PC-3 (cell line): ENCODE results near the gene BLOC1S1. TPM values are rescaled to one million over a fixed set of nuclear protein-coding genes. Genes with fewer than 3 reads are reported as not detected.

Experiments used
- ATAC-seq: fragments of 200-7000 bp; cut with Tn5 transposase; 2 replicates; pipeline ENCODE4 v1.9.1; 2020; ENCODE audit warnings: mild to moderate bottlenecking, moderate library complexity
- BruUV-seq: library from RNA; stranded (reverse); fragments of 400-500 nt; replicated peaks from 2 replicates; lab custom pipeline; 2021; lab: Mats Ljungman, UMichigan
- CTCF ChIA-PET: fragments of 300-600 bp; sonication (Branson Sonifier 250); formaldehyde crosslinking; loops from one replicate; lab custom pipeline; 2022; ENCODE audit warnings: antibody characterized with exemption; lab: Charles Lee
- POLR2A ChIA-PET: fragments of 300-600 bp; sonication (Branson Sonifier 250); formaldehyde crosslinking; loops from one replicate; lab custom pipeline; 2022; ENCODE audit warnings: antibody characterized with exemption; ENCODE audit not compliant: unreplicated experiment; lab: Charles Lee
- DNase-seq: peaks from one replicate; pipeline ENCODE4 v3.0.0-alpha.2; 2015
- H2AFZ ChIP-seq: fragments of 300-600 bp; sonication (generic); 2 replicates; pipeline ENCODE4 v1.6.0; 2016; ENCODE audit warnings: antibody characterized with exemption, low read length
- H3F3A ChIP-seq: fragments of 300-600 bp; sonication (generic); one replicate; pipeline ENCODE4 v1.6.0; 2017; ENCODE audit warnings: antibody characterized with exemption, low read length, control low read depth, mild to moderate bottlenecking; ENCODE audit not compliant: unreplicated experiment
- H3K27ac ChIP-seq: fragments of 300-600 bp; sonication (generic); 2 replicates; pipeline ENCODE4 v1.5.1; 2016; ENCODE audit warnings: mild to moderate bottlenecking, low read length
- H3K27me3 ChIP-seq: fragments of 300-600 bp; sonication (generic); 2 replicates; pipeline ENCODE4 v1.6.1; 2016; ENCODE audit warnings: low read length, mixed read lengths
- H3K36me3 ChIP-seq: fragments of 300-600 bp; sonication (generic); 2 replicates; pipeline ENCODE4 v1.6.1; 2016; ENCODE audit warnings: low read depth, mixed run types, low read length, mixed read lengths
- H3K4me1 ChIP-seq: fragments of 300-600 bp; sonication (generic); 2 replicates; pipeline ENCODE4 v1.5.1; 2016; ENCODE audit warnings: low read length; ENCODE audit not compliant: insufficient read depth
- H3K4me2 ChIP-seq: fragments of 300-600 bp; sonication (generic); 2 replicates; pipeline ENCODE4 v1.6.0; 2016; ENCODE audit warnings: low read length
- H3K4me3 ChIP-seq: fragments of 300-600 bp; sonication (generic); 2 replicates; pipeline ENCODE4 v1.5.1; 2016; ENCODE audit warnings: mild to moderate bottlenecking, low read length, mixed read lengths
- H3K79me2 ChIP-seq: fragments of 300-600 bp; sonication (generic); 2 replicates; pipeline ENCODE4 v1.6.1; 2017; ENCODE audit warnings: low read length, mixed read lengths
- H3K9ac ChIP-seq: fragments of 300-600 bp; sonication (generic); 2 replicates; pipeline ENCODE4 v1.6.0; 2016; ENCODE audit warnings: mild to moderate bottlenecking, low read length
- H3K9me2 ChIP-seq: fragments of 300-600 bp; sonication (generic); replicated peaks from 2 replicates; pipeline ENCODE4 v1.6.1; 2016; ENCODE audit warnings: mixed run types, low read length, mixed read lengths
- H3K9me3 ChIP-seq: fragments of 300-600 bp; sonication (generic); 2 replicates; pipeline ENCODE4 v1.6.1; 2016; ENCODE audit warnings: low read length, mixed read lengths
- H4K20me1 ChIP-seq: fragments of 300-600 bp; sonication (generic); 2 replicates; pipeline ENCODE4 v1.6.1; 2016; ENCODE audit warnings: low read length, mixed read lengths
- CTCF ChIP-seq: fragments of 300-600 bp; sonication (generic); conservative IDR thresholded peaks from 2 replicates; pipeline ENCODE4 v1.5.1; 2017; ENCODE audit warnings: antibody characterized with exemption, low read depth, mild to moderate bottlenecking, low read length
- EZH2 ChIP-seq: fragments of 300-600 bp; sonication (generic); IDR thresholded peaks from one replicate; pipeline ENCODE4 v1.6.1; 2017; ENCODE audit warnings: antibody characterized with exemption, mild to moderate bottlenecking, low read length; ENCODE audit not compliant: unreplicated experiment
- EZH2phosphoT487 ChIP-seq: fragments of 300-600 bp; sonication (generic); IDR thresholded peaks from 2 replicates; pipeline ENCODE4 v1.6.1; 2018; ENCODE audit warnings: mild to moderate bottlenecking, antibody characterized with exemption, low read length, borderline replicate concordance
- intact Hi-C: fragments of 100-400 bp; cut with micrococcal nuclease; formaldehyde crosslinking; loops from 2 replicates; pipeline ENCODE4 v1.9.0; 2023
- total RNA-seq: library from RNA; depleted of rRNA; stranded (reverse); fragments of >200 nt; gene quantifications from 2 replicates; pipeline ENCODE4 v1.2.3, GENCODE V29; 2014

BLOC1S1 gene
- total RNA-seq, 1 experiment from 2014 or later, result 90.8 TPM

- no peaks in the 10 kb centered on the region for H4K20me1 ChIP-seq
- BruUV-seq, result no TSS peak
- ATAC-seq (no peak), DNase-seq (no peak)
- H3K27me3 ChIP-seq, result no peaks in the 10 kb centered on the region
- TF ChIP-seq EZH2phosphoT487 (no peak), EZH2 (no peak), CTCF (no peak)
- no peaks in the 10 kb centered on the region for H3K36me3 ChIP-seq
- H3F3A ChIP-seq, result no peaks in the 10 kb centered on the region
- H2AFZ ChIP-seq, result no peak overlapping the region
- ChIA-PET POLR2A (no interaction called here), CTCF (interaction anchor here (1.0 kb wide), 1 partner anchor 37 kb away, joined by 4 read pairs; a partner anchor contains a TSS)
- H3K9me2 ChIP-seq, result no peaks in the 10 kb centered on the region
- H3K4me1 ChIP-seq, result peaks cover 72% of the 10 kb centered on the region
- no peaks in the 10 kb centered on the region for H3K9me3 ChIP-seq
- peak overlapping the region; percentile 72; the same call in 1 of the 2 replicates for H3K4me3 ChIP-seq
- intact Hi-C loops, result no loop called here
- H3K79me2 ChIP-seq, result no peaks in the 10 kb centered on the region
- H3K9ac ChIP-seq, result no peak overlapping the region
- peak overlapping the region; percentile 89 for H3K4me2 ChIP-seq
- peak overlapping the region; percentile 86 for H3K27ac ChIP-seq
These were observed 2.2 kb downstream of the BLOC1S1 start for GRCh38 chr12:55718015-55718414.

GRCh38 chr12:55718624-55719275 lies 2.9 kb downstream of the BLOC1S1 start:
- Histone ChIP-seq H3K36me3 (peaks cover under 1% of the 10 kb centered on the region; the same call in 1 of the 2 replicates), H3K79me2 (no peaks in the 10 kb centered on the region), H3K27ac (no peak overlapping the region), H3K4me2 (peak overlapping the region; percentile 89), H3K4me3 (no peak overlapping the region), H2AFZ (no peak overlapping the region), H3K27me3 (no peaks in the 10 kb centered on the region), H3K4me1 (peaks cover 65% of the 10 kb centered on the region), H3K9ac (no peak overlapping the region), H3K9me3 (no peaks in the 10 kb centered on the region), H3F3A (no peaks in the 10 kb centered on the region), H3K9me2 (no peaks in the 10 kb centered on the region), H4K20me1 (no peaks in the 10 kb centered on the region)
- TF ChIP-seq CTCF (no peak), EZH2 (no peak), EZH2phosphoT487 (no peak)
- ATAC-seq (no peak), DNase-seq (no peak)
- BruUV-seq, result no TSS peak
- ChIA-PET CTCF (no interaction called here), POLR2A (interaction anchor here (0.8 kb wide), 1 partner anchor 37 kb away, joined by 3 read pairs; a partner anchor contains a TSS)
- intact Hi-C loops, result no loop called here

GRCh38 chr12:55719371-55719770 lies 3.5 kb downstream of the BLOC1S1 start:
- BruUV-seq, result no TSS peak
- H3K27me3 ChIP-seq, result no peaks in the 10 kb centered on the region
- no peak for TF ChIP-seq EZH2phosphoT487
- ChIA-PET CTCF (interaction anchor here (0.6 to 2.9 kb wide), 3 partner anchors 18 to 991 kb away, joined by 3 to 50 read pairs (median 25); a partner anchor contains a TSS), POLR2A (interaction anchor here (0.6 to 0.8 kb wide), 2 partner anchors 10 to 38 kb away, joined by 3 read pairs; a partner anchor contains a TSS)
- no peak overlapping the region for H3K27ac ChIP-seq
- intact Hi-C loops, result no loop called here
- H3K9me3 ChIP-seq, result no peaks in the 10 kb centered on the region
- no peak for DNase-seq
- no peaks in the 10 kb centered on the region for H3F3A ChIP-seq
- H3K9ac ChIP-seq, result no peak overlapping the region
- H2AFZ ChIP-seq, result no peak overlapping the region
- H3K9me2 ChIP-seq, result no peaks in the 10 kb centered on the region
- no peak for ATAC-seq
- peak overlapping the region; percentile 58; the same call in 1 of the 2 replicates for H3K4me2 ChIP-seq
- H3K36me3 ChIP-seq, result peaks cover 7% of the 10 kb centered on the region
- H3K4me3 ChIP-seq, result no peak overlapping the region
- no peaks in the 10 kb centered on the region for H3K79me2 ChIP-seq
- H4K20me1 ChIP-seq, result no peaks in the 10 kb centered on the region
- H3K4me1 ChIP-seq, result peaks cover 72% of the 10 kb centered on the region
